Measurements from ENCODE around the gene AGTPBP1.

Gene AGTPBP1

DNA sequence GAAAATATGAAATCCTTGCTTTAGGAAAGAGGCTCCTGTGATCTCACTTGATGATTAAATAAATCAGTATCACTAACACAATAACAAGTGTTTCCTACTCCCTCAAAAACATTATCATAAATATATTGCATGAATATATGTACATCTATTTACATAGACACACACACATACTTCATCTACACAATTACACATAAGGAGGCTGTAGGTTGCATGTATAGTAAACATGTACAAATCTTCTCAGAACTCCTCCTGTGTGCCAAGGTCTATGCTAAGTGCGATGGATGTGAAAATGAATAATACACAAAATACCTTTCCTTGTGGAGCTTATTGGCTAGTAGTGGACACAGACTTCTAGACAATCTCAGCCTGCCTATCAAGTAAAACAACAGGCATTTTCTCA, 239.9 kb downstream of the AGTPBP1 start:
- DNase-seq (ENCODE audit: low read depth): no peak

- DNase-seq (ENCODE audit: low read depth): no peak
These were observed 240.3 kb downstream of the AGTPBP1 start for GRCh38 chr9:85501456-85501855.

Measured in CMK (cell line).